GM23338 (cell line): ENCODE data around the gene CYB5D1. TPM values are rescaled to one million over a fixed set of nuclear protein-coding genes. Genes with fewer than 3 reads are reported as not detected.

ENCODE experiments used
- ATAC-seq: fragments of 200-7000 bp; cut with Tn5 transposase; 3 replicates; pipeline ENCODE4 v1.9.1; 2020
- DNase-seq: peaks from one replicate; pipeline ENCODE4 v3.0.0-alpha.2; 2015; ENCODE audit warnings: low spot score
- H2AFZ ChIP-seq: fragments of 200-600 bp; sonication (generic); 2 replicates; pipeline ENCODE4 v1.8.0; 2016; ENCODE audit warnings: antibody characterized with exemption, mild to moderate bottlenecking, moderate library complexity
- H3F3A ChIP-seq: fragments of 200-600 bp; sonication (generic); replicated peaks from 2 replicates; pipeline ENCODE4 v1.8.0; 2017; ENCODE audit warnings: antibody characterized with exemption, mixed run types, low read depth
- H3K27ac ChIP-seq: fragments of 200-600 bp; sonication (generic); 2 replicates; pipeline ENCODE4 v1.6.1; 2016; ENCODE audit warnings: low read depth
- H3K27me3 ChIP-seq: fragments of 200-600 bp; sonication (generic); 2 replicates; pipeline ENCODE4 v1.8.0; 2016; ENCODE audit warnings: mild to moderate bottlenecking, mixed run types, moderate library complexity; ENCODE audit not compliant: insufficient read depth
- H3K36me3 ChIP-seq: fragments of 200-600 bp; sonication (generic); 2 replicates; pipeline ENCODE4 v1.8.0; 2016; ENCODE audit warnings: mild to moderate bottlenecking; ENCODE audit not compliant: insufficient read depth
- H3K4me1 ChIP-seq: fragments of 200-600 bp; sonication (generic); 2 replicates; pipeline ENCODE4 v1.8.0; 2016; ENCODE audit warnings: mild to moderate bottlenecking, moderate library complexity; ENCODE audit not compliant: insufficient read depth
- H3K4me2 ChIP-seq: fragments of 200-600 bp; sonication (generic); 2 replicates; pipeline ENCODE4 v1.7.1; 2017; ENCODE audit warnings: mixed run types
- H3K4me3 ChIP-seq: fragments of 200-600 bp; sonication (generic); 2 replicates; pipeline ENCODE4 v1.6.1; 2016; ENCODE audit warnings: mixed run types
- H3K79me2 ChIP-seq: fragments of 200-600 bp; sonication (generic); replicated peaks from 2 replicates; pipeline ENCODE4 v1.8.0; 2017; ENCODE audit warnings: mild to moderate bottlenecking; ENCODE audit not compliant: insufficient read depth
- H3K9me2 ChIP-seq: fragments of 200-600 bp; sonication (generic); 2 replicates; pipeline ENCODE4 v1.8.0; 2017; ENCODE audit not compliant: insufficient read depth
- H4K20me1 ChIP-seq: fragments of 200-600 bp; sonication (generic); replicated peaks from 2 replicates; pipeline ENCODE4 v1.8.0; 2017; ENCODE audit warnings: mild to moderate bottlenecking; ENCODE audit not compliant: insufficient read depth
- H3K27ac Mint-ChIP-seq: 2 replicates; pipeline ENCODE4 v1.8.0; 2020; ENCODE audit warnings: inconsistent platforms, mild to moderate bottlenecking, moderate library complexity, mixed read lengths
- H3K27me3 Mint-ChIP-seq: 3 replicates; pipeline ENCODE4 v1.8.0; 2022; ENCODE audit warnings: low read depth, mild to moderate bottlenecking, moderate library complexity, mixed read lengths, inconsistent platforms; ENCODE audit not compliant: insufficient read depth, poor library complexity
- H3K36me3 Mint-ChIP-seq: 3 replicates; pipeline ENCODE4 v1.8.0; 2021; ENCODE audit warnings: low read depth, mild to moderate bottlenecking, inconsistent platforms, moderate library complexity, mixed read lengths
- H3K4me1 Mint-ChIP-seq: 3 replicates; pipeline ENCODE4 v1.8.0; 2020; ENCODE audit warnings: mild to moderate bottlenecking, inconsistent platforms, mixed read lengths
- H3K4me3 Mint-ChIP-seq: 3 replicates; pipeline ENCODE4 v1.8.0; 2021; ENCODE audit warnings: moderate library complexity, mild to moderate bottlenecking, inconsistent platforms, mixed read lengths
- H3K9me3 Mint-ChIP-seq: 3 replicates; pipeline ENCODE4 v1.8.0; 2020; ENCODE audit warnings: moderate library complexity, mild to moderate bottlenecking, inconsistent platforms, mixed read lengths
- CREB1 ChIP-seq: fragments of 250-450 bp; sonication (Bioruptor Pico); IDR thresholded peaks from 2 replicates; pipeline ENCODE4 v1.5.0; 2020; ENCODE audit warnings: low read depth, mild to moderate bottlenecking, moderate library complexity
- EZH2 ChIP-seq: fragments of 200-600 bp; sonication (generic); IDR thresholded peaks from one replicate; pipeline ENCODE4 v1.8.0; 2017; ENCODE audit warnings: antibody characterized with exemption, mild to moderate bottlenecking, low read depth; ENCODE audit not compliant: unreplicated experiment
- EZH2phosphoT487 ChIP-seq: fragments of 200-600 bp; sonication (generic); IDR thresholded peaks from one replicate; pipeline ENCODE4 v1.8.1; 2018; ENCODE audit warnings: antibody characterized with exemption; ENCODE audit not compliant: unreplicated experiment
- JUNB ChIP-seq: IDR thresholded peaks from one replicate; pipeline ENCODE4 v1.6.1; 2016; ENCODE audit warnings: antibody characterized with exemption; ENCODE audit not compliant: unreplicated experiment
- NANOG ChIP-seq: IDR thresholded peaks from 2 replicates; pipeline ENCODE4 v1.6.1; 2016; ENCODE audit warnings: antibody characterized with exemption, borderline replicate concordance
- POLR2AphosphoS5 ChIP-seq: IDR thresholded peaks from 2 replicates; pipeline ENCODE4 v1.6.1; 2016; ENCODE audit warnings: antibody characterized with exemption, low read depth
- STAT1 ChIP-seq: IDR thresholded peaks from one replicate; pipeline ENCODE4 v1.6.1; 2016; ENCODE audit warnings: antibody characterized with exemption; ENCODE audit not compliant: unreplicated experiment
- ZNF114 ChIP-seq: fragments of 250-450 bp; sonication (Bioruptor Pico); IDR thresholded peaks from 2 replicates; pipeline ENCODE4 v1.5.0; 2020; ENCODE audit warnings: mild to moderate bottlenecking, moderate library complexity
- ZNF331 ChIP-seq: fragments of 250-450 bp; sonication (Bioruptor Pico); IDR thresholded peaks from 2 replicates; pipeline ENCODE4 v1.5.0; 2020; ENCODE audit warnings: low read depth, mild to moderate bottlenecking, moderate library complexity
- polyA plus RNA-seq: library from polyadenylated mRNA; unstranded; fragments of >200 nt; fragmentation: Nextera tagmentation; extraction: Ambion mirVana; gene quantifications from 2 replicates; pipeline ENCODE4 v1.2.1, GENCODE V29; 2016
- total RNA-seq: library from RNA; depleted of rRNA; stranded (reverse); fragments of >200 nt; shearing (Covaris generic); gene quantifications from 2 replicates; pipeline ENCODE4 v1.2.3, GENCODE V29; 2014
- TF ChIP-seq, protein P1 (sequence below): fragments of 250-450 bp; sonication (Bioruptor Pico); IDR thresholded peaks from 2 replicates; pipeline ENCODE4 v1.5.0; 2020; ENCODE audit warnings: mild to moderate bottlenecking, moderate library complexity
- TF ChIP-seq, protein P2 (sequence below): IDR thresholded peaks from 2 replicates; pipeline ENCODE4 v1.6.1; 2016; ENCODE audit warnings: antibody characterized with exemption
- TF ChIP-seq, protein P3 (sequence below): IDR thresholded peaks from one replicate; pipeline ENCODE4 v1.6.1; 2018; ENCODE audit warnings: antibody characterized with exemption; ENCODE audit not compliant: unreplicated experiment
- TF ChIP-seq, protein P4 (sequence below), 2 experiments: fragments of 200-600 bp in 1 of 2; sonication (generic) in 1 of 2; conservative IDR thresholded peaks; 2 replicates each; pipeline versions ENCODE4 v1.5.1 to v1.6.1; 2016 to 2017; ENCODE audit warnings: antibody characterized with exemption in 2 of 2, low read depth in 2 of 2, mild to moderate bottlenecking in 2 of 2, moderate library complexity in 1 of 2

Gene CYB5D1
- total and polyA plus RNA-seq, 2 experiments from 2014 or later: 3.5 to 8.4 TPM

DNA sequence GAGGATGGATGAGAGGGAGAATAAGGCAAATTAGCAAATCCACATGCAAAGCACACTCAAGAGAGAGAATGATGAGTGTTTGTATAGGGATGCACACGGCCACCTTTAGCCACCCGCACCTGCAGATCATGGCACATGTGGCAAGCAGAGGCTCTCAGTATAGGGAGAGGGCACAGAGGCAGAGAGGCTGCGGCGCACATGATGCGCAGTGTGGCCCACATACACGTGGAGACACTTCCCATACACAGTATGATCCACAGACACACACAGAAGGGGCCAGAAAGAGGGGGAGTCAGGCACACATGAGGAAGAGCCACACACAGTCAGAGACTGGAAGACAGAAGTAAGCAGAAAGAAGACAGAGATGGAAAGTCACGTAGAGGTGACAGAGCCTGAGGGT lies 24.3 kb downstream of the CYB5D1 start:
- no peaks in the 10 kb centered on the region; the same call in 2 of the 3 replicates for H3K36me3 Mint-ChIP-seq
- Histone ChIP-seq H3K4me2 (no peak overlapping the region), H3K27me3 (peaks cover 57% of the 10 kb centered on the region), H3K36me3 (no peaks in the 10 kb centered on the region), H3K9me2 (no peaks in the 10 kb centered on the region), H3K79me2 (no peaks in the 10 kb centered on the region), H3K4me3 (no peak overlapping the region), H3K27ac (no peak overlapping the region), H4K20me1 (no peaks in the 10 kb centered on the region), H2AFZ (no peak overlapping the region), H3F3A (peaks cover 8% of the 10 kb centered on the region), H3K4me1 (peaks cover 26% of the 10 kb centered on the region)
- peaks cover 2% of the 10 kb centered on the region for H3K27me3 Mint-ChIP-seq
- TF ChIP-seq, protein P1, sequence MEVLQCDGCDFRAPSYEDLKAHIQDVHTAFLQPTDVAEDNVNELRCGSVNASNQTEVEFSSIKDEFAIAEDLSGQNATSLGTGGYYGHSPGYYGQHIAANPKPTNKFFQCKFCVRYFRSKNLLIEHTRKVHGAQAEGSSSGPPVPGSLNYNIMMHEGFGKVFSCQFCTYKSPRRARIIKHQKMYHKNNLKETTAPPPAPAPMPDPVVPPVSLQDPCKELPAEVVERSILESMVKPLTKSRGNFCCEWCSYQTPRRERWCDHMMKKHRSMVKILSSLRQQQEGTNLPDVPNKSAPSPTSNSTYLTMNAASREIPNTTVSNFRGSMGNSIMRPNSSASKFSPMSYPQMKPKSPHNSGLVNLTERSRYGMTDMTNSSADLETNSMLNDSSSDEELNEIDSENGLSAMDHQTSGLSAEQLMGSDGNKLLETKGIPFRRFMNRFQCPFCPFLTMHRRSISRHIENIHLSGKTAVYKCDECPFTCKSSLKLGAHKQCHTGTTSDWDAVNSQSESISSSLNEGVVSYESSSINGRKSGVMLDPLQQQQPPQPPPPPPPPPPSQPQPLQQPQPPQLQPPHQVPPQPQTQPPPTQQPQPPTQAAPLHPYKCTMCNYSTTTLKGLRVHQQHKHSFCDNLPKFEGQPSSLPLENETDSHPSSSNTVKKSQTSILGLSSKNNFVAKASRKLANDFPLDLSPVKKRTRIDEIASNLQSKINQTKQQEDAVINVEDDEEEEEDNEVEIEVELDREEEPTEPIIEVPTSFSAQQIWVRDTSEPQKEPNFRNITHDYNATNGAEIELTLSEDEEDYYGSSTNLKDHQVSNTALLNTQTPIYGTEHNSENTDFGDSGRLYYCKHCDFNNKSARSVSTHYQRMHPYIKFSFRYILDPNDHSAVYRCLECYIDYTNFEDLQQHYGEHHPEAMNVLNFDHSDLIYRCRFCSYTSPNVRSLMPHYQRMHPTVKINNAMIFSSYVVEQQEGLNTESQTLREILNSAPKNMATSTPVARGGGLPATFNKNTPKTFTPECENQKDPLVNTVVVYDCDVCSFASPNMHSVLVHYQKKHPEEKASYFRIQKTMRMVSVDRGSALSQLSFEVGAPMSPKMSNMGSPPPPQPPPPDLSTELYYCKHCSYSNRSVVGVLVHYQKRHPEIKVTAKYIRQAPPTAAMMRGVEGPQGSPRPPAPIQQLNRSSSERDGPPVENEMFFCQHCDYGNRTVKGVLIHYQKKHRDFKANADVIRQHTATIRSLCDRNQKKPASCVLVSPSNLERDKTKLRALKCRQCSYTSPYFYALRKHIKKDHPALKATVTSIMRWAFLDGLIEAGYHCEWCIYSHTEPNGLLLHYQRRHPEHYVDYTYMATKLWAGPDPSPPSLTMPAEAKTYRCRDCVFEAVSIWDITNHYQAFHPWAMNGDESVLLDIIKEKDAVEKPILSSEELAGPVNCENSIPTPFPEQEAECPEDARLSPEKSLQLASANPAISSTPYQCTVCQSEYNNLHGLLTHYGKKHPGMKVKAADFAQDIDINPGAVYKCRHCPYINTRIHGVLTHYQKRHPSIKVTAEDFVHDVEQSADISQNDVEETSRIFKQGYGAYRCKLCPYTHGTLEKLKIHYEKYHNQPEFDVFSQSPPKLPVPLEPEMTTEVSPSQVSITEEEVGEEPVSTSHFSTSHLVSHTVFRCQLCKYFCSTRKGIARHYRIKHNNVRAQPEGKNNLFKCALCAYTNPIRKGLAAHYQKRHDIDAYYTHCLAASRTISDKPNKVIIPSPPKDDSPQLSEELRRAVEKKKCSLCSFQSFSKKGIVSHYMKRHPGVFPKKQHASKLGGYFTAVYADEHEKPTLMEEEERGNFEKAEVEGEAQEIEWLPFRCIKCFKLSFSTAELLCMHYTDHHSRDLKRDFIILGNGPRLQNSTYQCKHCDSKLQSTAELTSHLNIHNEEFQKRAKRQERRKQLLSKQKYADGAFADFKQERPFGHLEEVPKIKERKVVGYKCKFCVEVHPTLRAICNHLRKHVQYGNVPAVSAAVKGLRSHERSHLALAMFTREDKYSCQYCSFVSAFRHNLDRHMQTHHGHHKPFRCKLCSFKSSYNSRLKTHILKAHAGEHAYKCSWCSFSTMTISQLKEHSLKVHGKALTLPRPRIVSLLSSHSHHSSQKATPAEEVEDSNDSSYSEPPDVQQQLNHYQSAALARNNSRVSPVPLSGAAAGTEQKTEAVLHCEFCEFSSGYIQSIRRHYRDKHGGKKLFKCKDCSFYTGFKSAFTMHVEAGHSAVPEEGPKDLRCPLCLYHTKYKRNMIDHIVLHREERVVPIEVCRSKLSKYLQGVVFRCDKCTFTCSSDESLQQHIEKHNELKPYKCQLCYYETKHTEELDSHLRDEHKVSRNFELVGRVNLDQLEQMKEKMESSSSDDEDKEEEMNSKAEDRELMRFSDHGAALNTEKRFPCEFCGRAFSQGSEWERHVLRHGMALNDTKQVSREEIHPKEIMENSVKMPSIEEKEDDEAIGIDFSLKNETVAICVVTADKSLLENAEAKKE (CRISPR knock-in tag): no peak
- TF ChIP-seq EZH2phosphoT487 (no peak), NANOG (no peak), CREB1 (CRISPR knock-in tag) (no peak), JUNB (no peak), EZH2 (no peak), ZNF331 (CRISPR knock-in tag) (no peak), ZNF114 (CRISPR knock-in tag) (no peak), POLR2AphosphoS5 (no peak), STAT1 (no peak)
- TF ChIP-seq, protein P2, sequence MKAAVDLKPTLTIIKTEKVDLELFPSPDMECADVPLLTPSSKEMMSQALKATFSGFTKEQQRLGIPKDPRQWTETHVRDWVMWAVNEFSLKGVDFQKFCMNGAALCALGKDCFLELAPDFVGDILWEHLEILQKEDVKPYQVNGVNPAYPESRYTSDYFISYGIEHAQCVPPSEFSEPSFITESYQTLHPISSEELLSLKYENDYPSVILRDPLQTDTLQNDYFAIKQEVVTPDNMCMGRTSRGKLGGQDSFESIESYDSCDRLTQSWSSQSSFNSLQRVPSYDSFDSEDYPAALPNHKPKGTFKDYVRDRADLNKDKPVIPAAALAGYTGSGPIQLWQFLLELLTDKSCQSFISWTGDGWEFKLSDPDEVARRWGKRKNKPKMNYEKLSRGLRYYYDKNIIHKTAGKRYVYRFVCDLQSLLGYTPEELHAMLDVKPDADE: no peak
- TF ChIP-seq, protein P3, sequence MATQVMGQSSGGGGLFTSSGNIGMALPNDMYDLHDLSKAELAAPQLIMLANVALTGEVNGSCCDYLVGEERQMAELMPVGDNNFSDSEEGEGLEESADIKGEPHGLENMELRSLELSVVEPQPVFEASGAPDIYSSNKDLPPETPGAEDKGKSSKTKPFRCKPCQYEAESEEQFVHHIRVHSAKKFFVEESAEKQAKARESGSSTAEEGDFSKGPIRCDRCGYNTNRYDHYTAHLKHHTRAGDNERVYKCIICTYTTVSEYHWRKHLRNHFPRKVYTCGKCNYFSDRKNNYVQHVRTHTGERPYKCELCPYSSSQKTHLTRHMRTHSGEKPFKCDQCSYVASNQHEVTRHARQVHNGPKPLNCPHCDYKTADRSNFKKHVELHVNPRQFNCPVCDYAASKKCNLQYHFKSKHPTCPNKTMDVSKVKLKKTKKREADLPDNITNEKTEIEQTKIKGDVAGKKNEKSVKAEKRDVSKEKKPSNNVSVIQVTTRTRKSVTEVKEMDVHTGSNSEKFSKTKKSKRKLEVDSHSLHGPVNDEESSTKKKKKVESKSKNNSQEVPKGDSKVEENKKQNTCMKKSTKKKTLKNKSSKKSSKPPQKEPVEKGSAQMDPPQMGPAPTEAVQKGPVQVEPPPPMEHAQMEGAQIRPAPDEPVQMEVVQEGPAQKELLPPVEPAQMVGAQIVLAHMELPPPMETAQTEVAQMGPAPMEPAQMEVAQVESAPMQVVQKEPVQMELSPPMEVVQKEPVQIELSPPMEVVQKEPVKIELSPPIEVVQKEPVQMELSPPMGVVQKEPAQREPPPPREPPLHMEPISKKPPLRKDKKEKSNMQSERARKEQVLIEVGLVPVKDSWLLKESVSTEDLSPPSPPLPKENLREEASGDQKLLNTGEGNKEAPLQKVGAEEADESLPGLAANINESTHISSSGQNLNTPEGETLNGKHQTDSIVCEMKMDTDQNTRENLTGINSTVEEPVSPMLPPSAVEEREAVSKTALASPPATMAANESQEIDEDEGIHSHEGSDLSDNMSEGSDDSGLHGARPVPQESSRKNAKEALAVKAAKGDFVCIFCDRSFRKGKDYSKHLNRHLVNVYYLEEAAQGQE: no peak
- TF ChIP-seq, protein P4, sequence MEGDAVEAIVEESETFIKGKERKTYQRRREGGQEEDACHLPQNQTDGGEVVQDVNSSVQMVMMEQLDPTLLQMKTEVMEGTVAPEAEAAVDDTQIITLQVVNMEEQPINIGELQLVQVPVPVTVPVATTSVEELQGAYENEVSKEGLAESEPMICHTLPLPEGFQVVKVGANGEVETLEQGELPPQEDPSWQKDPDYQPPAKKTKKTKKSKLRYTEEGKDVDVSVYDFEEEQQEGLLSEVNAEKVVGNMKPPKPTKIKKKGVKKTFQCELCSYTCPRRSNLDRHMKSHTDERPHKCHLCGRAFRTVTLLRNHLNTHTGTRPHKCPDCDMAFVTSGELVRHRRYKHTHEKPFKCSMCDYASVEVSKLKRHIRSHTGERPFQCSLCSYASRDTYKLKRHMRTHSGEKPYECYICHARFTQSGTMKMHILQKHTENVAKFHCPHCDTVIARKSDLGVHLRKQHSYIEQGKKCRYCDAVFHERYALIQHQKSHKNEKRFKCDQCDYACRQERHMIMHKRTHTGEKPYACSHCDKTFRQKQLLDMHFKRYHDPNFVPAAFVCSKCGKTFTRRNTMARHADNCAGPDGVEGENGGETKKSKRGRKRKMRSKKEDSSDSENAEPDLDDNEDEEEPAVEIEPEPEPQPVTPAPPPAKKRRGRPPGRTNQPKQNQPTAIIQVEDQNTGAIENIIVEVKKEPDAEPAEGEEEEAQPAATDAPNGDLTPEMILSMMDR (conservative IDR thresholded peaks at IDR 0.05; ENCODE audit: low read depth in 2 of 2): no peak
- H3K9me3 Mint-ChIP-seq: no peaks in the 10 kb centered on the region; the same call in 2 of the 3 replicates
- no peak overlapping the region for H3K27ac Mint-ChIP-seq
- ATAC-seq (no peak), DNase-seq (no peak)
- H3K4me3 Mint-ChIP-seq: no peak overlapping the region
- peaks cover 3% of the 10 kb centered on the region; the same call in 1 of the 3 replicates for H3K4me1 Mint-ChIP-seq
